Esophagus muscularis mucosa (tissue), 3 donors: ENCODE measurements around the gene CTNNA2.

Source experiments
- POLR2A ChIP-seq: fragments of 450-650 bp; IDR thresholded peaks from one replicate; pipeline ENCODE4 v1.6.1; 2017; ENCODE audit warnings: antibody characterized with exemption, moderate library complexity, mild to moderate bottlenecking, low read depth
- TF ChIP-seq, protein P1 (sequence below), 3 experiments: fragments of 200-600 bp in 2 of 3; fragments of 450-650 bp in 1 of 3; sonication (generic) in 2 of 3; IDR thresholded peaks; one replicate each; pipeline ENCODE4 v1.5.1; 2017 to 2019; ENCODE audit warnings: antibody characterized with exemption in 3 of 3, mild to moderate bottlenecking in 2 of 3, moderate library complexity in 1 of 3

- TF ChIP-seq, protein P1, sequence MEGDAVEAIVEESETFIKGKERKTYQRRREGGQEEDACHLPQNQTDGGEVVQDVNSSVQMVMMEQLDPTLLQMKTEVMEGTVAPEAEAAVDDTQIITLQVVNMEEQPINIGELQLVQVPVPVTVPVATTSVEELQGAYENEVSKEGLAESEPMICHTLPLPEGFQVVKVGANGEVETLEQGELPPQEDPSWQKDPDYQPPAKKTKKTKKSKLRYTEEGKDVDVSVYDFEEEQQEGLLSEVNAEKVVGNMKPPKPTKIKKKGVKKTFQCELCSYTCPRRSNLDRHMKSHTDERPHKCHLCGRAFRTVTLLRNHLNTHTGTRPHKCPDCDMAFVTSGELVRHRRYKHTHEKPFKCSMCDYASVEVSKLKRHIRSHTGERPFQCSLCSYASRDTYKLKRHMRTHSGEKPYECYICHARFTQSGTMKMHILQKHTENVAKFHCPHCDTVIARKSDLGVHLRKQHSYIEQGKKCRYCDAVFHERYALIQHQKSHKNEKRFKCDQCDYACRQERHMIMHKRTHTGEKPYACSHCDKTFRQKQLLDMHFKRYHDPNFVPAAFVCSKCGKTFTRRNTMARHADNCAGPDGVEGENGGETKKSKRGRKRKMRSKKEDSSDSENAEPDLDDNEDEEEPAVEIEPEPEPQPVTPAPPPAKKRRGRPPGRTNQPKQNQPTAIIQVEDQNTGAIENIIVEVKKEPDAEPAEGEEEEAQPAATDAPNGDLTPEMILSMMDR (IDR thresholded peaks at IDR 0.05) = no peak
- no peak for TF ChIP-seq POLR2A
Observed at GRCh38 chr2:80105015-80105640, 592.3 kb downstream of the CTNNA2 start.
